ENCODE results near the gene EIF5AL1.

EIF5AL1 gene

DNA sequence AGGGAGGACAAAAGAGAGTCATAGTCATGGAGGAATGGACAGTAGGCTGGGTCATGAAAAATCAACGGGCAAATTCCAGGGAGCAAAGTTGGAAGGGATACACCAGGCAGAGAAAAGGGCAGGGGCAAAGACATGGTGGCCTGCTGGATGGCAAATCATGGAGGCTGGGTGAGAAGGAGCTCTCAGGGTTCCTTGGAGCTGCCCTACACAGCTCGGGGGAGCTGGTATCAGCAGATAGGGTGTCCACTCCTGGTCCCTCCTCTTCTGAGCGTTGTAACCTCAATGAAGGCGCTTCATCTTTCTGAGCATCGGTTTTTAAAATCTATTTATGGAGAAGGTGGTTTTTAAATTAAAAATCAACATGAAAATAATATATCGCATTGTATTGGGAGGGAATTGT is 27.9 kb upstream of the EIF5AL1 start:
- Histone ChIP-seq H3K4me3 (ENCODE audit: low read length in 2 of 2) (no peak overlapping the region), H3K27ac (ENCODE audit: low read depth in 2 of 2, low read length in 2 of 2) (no peak overlapping the region), H3K4me1 (ENCODE audit: control insufficient read depth in 2 of 2, insufficient read depth in 2 of 2, low read length in 2 of 2) (no peaks in the 10 kb centered on the region), H3K27me3 (ENCODE audit: control insufficient read depth in 2 of 2, insufficient read depth in 2 of 2, low read length in 2 of 2) (peaks cover 0 to 3% of the 10 kb centered on the region in 2 donors), H3K9me3 (ENCODE audit: control insufficient read depth in 2 of 2, low read length in 2 of 2) (no peaks in the 10 kb centered on the region), H3K36me3 (ENCODE audit: control insufficient read depth in 2 of 2, insufficient read depth in 2 of 2, low read length in 2 of 2) (no peaks in the 10 kb centered on the region), H3K9ac (ENCODE audit: low read depth in 1 of 2, low read length in 2 of 2) (no peak overlapping the region)

DNA sequence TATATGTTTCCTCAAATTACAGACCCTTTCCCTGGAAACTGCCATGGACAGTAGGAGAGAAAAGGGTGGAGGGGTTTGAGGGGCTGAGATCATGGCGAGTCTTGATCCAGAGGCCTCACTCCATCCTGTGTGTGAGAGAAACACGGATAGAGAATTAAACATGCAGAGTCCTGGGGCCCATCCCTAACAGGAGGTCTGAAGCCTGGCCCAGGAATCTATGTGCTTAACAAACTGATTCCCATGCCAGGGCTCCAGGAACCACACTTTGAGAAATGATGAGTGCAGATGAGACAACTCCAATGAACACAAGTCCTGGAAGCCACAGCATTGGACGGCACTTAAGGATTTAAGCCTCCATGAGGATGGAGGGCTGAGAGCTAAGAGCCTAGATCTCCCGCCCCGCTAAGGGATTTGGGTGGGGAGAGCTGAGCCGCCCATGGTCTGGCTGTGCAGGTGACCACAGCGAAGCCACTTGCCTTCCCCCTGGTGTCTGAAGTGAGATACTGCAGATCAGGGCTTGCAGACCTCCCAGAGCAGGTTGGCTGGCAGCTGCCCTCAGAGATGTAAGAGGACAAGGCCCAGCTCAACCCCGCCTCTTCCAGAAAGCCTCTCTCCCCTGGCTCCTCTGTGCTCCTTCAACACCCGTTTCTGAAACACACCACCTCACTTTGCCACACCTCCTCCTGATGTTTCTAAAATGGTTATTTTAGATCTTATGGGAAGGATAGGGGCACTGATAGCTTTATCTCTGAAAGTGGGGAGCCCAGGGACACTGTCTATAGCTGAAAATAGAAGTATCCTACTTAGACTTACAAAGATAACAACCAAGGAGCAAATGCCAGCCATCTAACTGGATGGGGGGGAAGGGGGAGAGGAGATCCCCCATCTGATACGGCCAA is 24.8 kb upstream of the EIF5AL1 start:
- Histone ChIP-seq H3K9ac (ENCODE audit: low read depth in 1 of 2, low read length in 2 of 2) (no peak overlapping the region), H3K27me3 (ENCODE audit: control insufficient read depth in 2 of 2, insufficient read depth in 2 of 2, low read length in 2 of 2) (no peaks in the 10 kb centered on the region), H3K36me3 (ENCODE audit: control insufficient read depth in 2 of 2, insufficient read depth in 2 of 2, low read length in 2 of 2) (no peaks in the 10 kb centered on the region), H3K4me1 (ENCODE audit: control insufficient read depth in 2 of 2, insufficient read depth in 2 of 2, low read length in 2 of 2) (no peaks in the 10 kb centered on the region), H3K9me3 (ENCODE audit: control insufficient read depth in 2 of 2, low read length in 2 of 2) (no peaks in the 10 kb centered on the region), H3K4me3 (ENCODE audit: low read length in 2 of 2) (no peak overlapping the region), H3K27ac (ENCODE audit: low read depth in 2 of 2, low read length in 2 of 2) (peak overlapping the region; percentile 25 to 38)

GRCh38 chr10:79488336-79488735 is 24.0 kb upstream of the EIF5AL1 start:
- no peaks in the 10 kb centered on the region for H3K9me3 ChIP-seq (ENCODE audit: control insufficient read depth in 2 of 2, low read length in 2 of 2)
- H3K36me3 ChIP-seq (ENCODE audit: control insufficient read depth in 2 of 2, insufficient read depth in 2 of 2, low read length in 2 of 2), result no peaks in the 10 kb centered on the region
- no peak overlapping the region for H3K9ac ChIP-seq (ENCODE audit: low read depth in 1 of 2, low read length in 2 of 2)
- no peak overlapping the region for H3K4me3 ChIP-seq (ENCODE audit: low read length in 2 of 2)
- peak overlapping the region; percentile 25 to 38 for H3K27ac ChIP-seq (ENCODE audit: low read depth in 2 of 2, low read length in 2 of 2)
- no peaks in the 10 kb centered on the region for H3K4me1 ChIP-seq (ENCODE audit: control insufficient read depth in 2 of 2, insufficient read depth in 2 of 2, low read length in 2 of 2)
- H3K27me3 ChIP-seq (ENCODE audit: control insufficient read depth in 2 of 2, insufficient read depth in 2 of 2, low read length in 2 of 2), result no peaks in the 10 kb centered on the region

- no peaks in the 10 kb centered on the region for H3K27me3 ChIP-seq (ENCODE audit: control insufficient read depth in 2 of 2, insufficient read depth in 2 of 2, low read length in 2 of 2)
- no peaks in the 10 kb centered on the region for H3K36me3 ChIP-seq (ENCODE audit: control insufficient read depth in 2 of 2, insufficient read depth in 2 of 2, low read length in 2 of 2)
- no peaks in the 10 kb centered on the region for H3K9me3 ChIP-seq (ENCODE audit: control insufficient read depth in 2 of 2, low read length in 2 of 2)
- no peak overlapping the region for H3K9ac ChIP-seq (ENCODE audit: low read depth in 1 of 2, low read length in 2 of 2)
- H3K4me1 ChIP-seq (ENCODE audit: control insufficient read depth in 2 of 2, insufficient read depth in 2 of 2, low read length in 2 of 2), result no peaks in the 10 kb centered on the region
- no peak overlapping the region for H3K4me3 ChIP-seq (ENCODE audit: low read length in 2 of 2)
- no peak overlapping the region for H3K27ac ChIP-seq (ENCODE audit: low read depth in 2 of 2, low read length in 2 of 2)
Measured at GRCh38 chr10:79488870-79489269, 23.5 kb upstream of the EIF5AL1 start.

- Histone ChIP-seq H3K9ac (ENCODE audit: low read depth in 1 of 2, low read length in 2 of 2) (no peak overlapping the region), H3K27me3 (ENCODE audit: control insufficient read depth in 2 of 2, insufficient read depth in 2 of 2, low read length in 2 of 2) (no peaks in the 10 kb centered on the region), H3K9me3 (ENCODE audit: control insufficient read depth in 2 of 2, low read length in 2 of 2) (no peaks in the 10 kb centered on the region), H3K36me3 (ENCODE audit: control insufficient read depth in 2 of 2, insufficient read depth in 2 of 2, low read length in 2 of 2) (no peaks in the 10 kb centered on the region), H3K4me3 (ENCODE audit: low read length in 2 of 2) (no peak overlapping the region), H3K4me1 (ENCODE audit: control insufficient read depth in 2 of 2, insufficient read depth in 2 of 2, low read length in 2 of 2) (no peaks in the 10 kb centered on the region), H3K27ac (ENCODE audit: low read depth in 2 of 2, low read length in 2 of 2) (no peak overlapping the region)
Measured at GRCh38 chr10:79490400-79491142, 21.8 kb upstream of the EIF5AL1 start.

DNA sequence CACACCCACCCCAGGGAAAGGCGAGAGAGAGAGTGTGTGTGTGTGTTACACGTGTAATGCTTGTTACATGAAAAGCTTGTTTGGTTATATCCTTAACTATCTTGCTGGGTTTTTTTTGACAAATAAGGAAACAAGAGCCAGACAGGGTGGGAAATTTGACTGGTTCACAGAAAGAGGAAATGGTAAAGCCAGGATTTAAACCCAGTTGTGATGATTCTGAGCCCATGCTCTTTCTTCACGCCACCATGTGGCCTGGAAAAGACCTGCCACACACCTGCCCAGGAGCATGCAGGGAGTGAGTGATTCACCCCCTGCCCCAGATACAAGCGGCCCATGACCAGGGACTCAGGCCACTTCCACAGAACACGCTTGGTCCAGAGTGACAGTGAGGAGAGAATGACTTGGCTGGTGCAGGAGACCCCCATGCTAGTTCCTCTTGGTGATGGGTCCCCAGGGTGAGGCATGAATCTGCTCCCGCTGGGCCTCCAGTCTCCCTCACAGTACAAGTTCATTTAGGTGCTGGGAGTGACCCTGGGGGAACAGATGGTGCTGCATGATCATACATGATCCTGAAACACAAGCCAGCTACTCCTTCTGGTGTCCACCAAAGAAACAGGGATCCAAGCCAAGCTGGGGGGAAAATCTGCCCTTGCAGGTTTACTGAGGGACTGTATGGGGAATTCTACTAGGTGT is 21.0 kb upstream of the EIF5AL1 start:
- H3K9me3 ChIP-seq (ENCODE audit: control insufficient read depth in 2 of 2, low read length in 2 of 2), result no peaks in the 10 kb centered on the region
- no peaks in the 10 kb centered on the region for H3K4me1 ChIP-seq (ENCODE audit: control insufficient read depth in 2 of 2, insufficient read depth in 2 of 2, low read length in 2 of 2)
- H3K27ac ChIP-seq (ENCODE audit: low read depth in 2 of 2, low read length in 2 of 2), result no peak overlapping the region
- no peaks in the 10 kb centered on the region for H3K36me3 ChIP-seq (ENCODE audit: control insufficient read depth in 2 of 2, insufficient read depth in 2 of 2, low read length in 2 of 2)
- no peak overlapping the region for H3K4me3 ChIP-seq (ENCODE audit: low read length in 2 of 2)
- H3K9ac ChIP-seq (ENCODE audit: low read depth in 1 of 2, low read length in 2 of 2), result no peak overlapping the region
- no peaks in the 10 kb centered on the region for H3K27me3 ChIP-seq (ENCODE audit: control insufficient read depth in 2 of 2, insufficient read depth in 2 of 2, low read length in 2 of 2)

DNA sequence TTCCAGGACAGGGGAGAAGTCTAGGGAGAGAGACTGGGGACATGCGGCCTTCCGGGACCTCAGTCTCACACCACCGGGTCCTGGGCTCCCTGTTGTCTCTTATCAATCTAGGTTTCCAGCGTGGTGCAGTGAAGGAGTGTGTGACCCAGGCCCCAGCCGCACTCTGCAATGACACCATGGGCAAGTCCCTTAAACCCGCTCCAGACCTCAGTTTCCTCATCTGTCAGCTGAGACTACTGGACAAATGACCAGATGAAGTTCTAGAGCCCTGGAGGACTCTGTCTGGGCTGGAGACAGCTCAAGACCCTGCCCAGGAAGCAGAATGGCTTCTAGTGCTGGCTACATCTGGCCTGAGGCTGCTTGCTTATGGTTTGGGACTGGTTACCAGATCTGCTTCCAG is 20.1 kb upstream of the EIF5AL1 start:
- Histone ChIP-seq H3K4me1 (ENCODE audit: control insufficient read depth in 2 of 2, insufficient read depth in 2 of 2, low read length in 2 of 2) (no peaks in the 10 kb centered on the region), H3K9me3 (ENCODE audit: control insufficient read depth in 2 of 2, low read length in 2 of 2) (no peaks in the 10 kb centered on the region), H3K36me3 (ENCODE audit: control insufficient read depth in 2 of 2, insufficient read depth in 2 of 2, low read length in 2 of 2) (no peaks in the 10 kb centered on the region), H3K27me3 (ENCODE audit: control insufficient read depth in 2 of 2, insufficient read depth in 2 of 2, low read length in 2 of 2) (peaks cover 0 to 4% of the 10 kb centered on the region in 2 donors), H3K27ac (ENCODE audit: low read depth in 2 of 2, low read length in 2 of 2) (no peak overlapping the region), H3K9ac (ENCODE audit: low read depth in 1 of 2, low read length in 2 of 2) (no peak overlapping the region), H3K4me3 (ENCODE audit: low read length in 2 of 2) (no peak overlapping the region)

GRCh38 chr10:79492839-79493238 is 19.5 kb upstream of the EIF5AL1 start:
- no peak overlapping the region for H3K9ac ChIP-seq (ENCODE audit: low read depth in 1 of 2, low read length in 2 of 2)
- no peak overlapping the region for H3K27ac ChIP-seq (ENCODE audit: low read depth in 2 of 2, low read length in 2 of 2)
- H3K4me1 ChIP-seq (ENCODE audit: control insufficient read depth in 2 of 2, insufficient read depth in 2 of 2, low read length in 2 of 2), result no peaks in the 10 kb centered on the region
- H3K4me3 ChIP-seq (ENCODE audit: low read length in 2 of 2), result no peak overlapping the region
- no peaks in the 10 kb centered on the region for H3K36me3 ChIP-seq (ENCODE audit: control insufficient read depth in 2 of 2, insufficient read depth in 2 of 2, low read length in 2 of 2)
- peaks cover 0 to 4% of the 10 kb centered on the region in 2 donors for H3K27me3 ChIP-seq (ENCODE audit: control insufficient read depth in 2 of 2, insufficient read depth in 2 of 2, low read length in 2 of 2)
- no peaks in the 10 kb centered on the region for H3K9me3 ChIP-seq (ENCODE audit: control insufficient read depth in 2 of 2, low read length in 2 of 2)

DNA sequence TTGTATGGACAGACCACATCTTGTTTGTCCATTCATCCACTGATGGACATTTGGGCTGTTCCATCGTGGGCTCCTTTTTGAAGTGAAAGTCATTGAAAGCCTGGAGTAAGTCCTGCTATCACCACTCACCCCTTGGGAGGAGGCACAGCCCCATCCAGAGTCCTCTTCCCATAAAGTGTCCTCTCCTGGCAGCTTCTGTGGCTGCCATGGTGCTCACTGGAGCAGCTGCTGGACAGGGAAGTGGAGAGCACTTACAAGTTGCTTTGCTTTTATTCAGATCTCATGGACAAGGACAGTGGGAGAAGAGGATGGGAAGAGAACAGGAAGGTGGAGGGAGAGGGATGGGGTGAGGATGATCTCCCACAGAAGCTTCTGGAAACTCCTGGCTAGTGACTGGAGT is 18.5 kb upstream of the EIF5AL1 start:
- no peaks in the 10 kb centered on the region for H3K36me3 ChIP-seq (ENCODE audit: control insufficient read depth in 2 of 2, insufficient read depth in 2 of 2, low read length in 2 of 2)
- no peak overlapping the region for H3K27ac ChIP-seq (ENCODE audit: low read depth in 2 of 2, low read length in 2 of 2)
- H3K4me3 ChIP-seq (ENCODE audit: low read length in 2 of 2), result no peak overlapping the region
- H3K27me3 ChIP-seq (ENCODE audit: control insufficient read depth in 2 of 2, insufficient read depth in 2 of 2, low read length in 2 of 2), result peaks cover 3 to 4% of the 10 kb centered on the region in 2 donors
- no peaks in the 10 kb centered on the region for H3K4me1 ChIP-seq (ENCODE audit: control insufficient read depth in 2 of 2, insufficient read depth in 2 of 2, low read length in 2 of 2)
- no peak overlapping the region for H3K9ac ChIP-seq (ENCODE audit: low read depth in 1 of 2, low read length in 2 of 2)
- H3K9me3 ChIP-seq (ENCODE audit: control insufficient read depth in 2 of 2, low read length in 2 of 2), result no peaks in the 10 kb centered on the region

Measured in mucosa of rectum (tissue), 2 donors.